HepG2 (cell line): ENCODE results near the gene NT5DC4. TPM values are rescaled to one million over a fixed set of nuclear protein-coding genes. Genes with fewer than 3 reads are reported as not detected.

Source experiments
- ATAC-seq: fragments of 200-7000 bp; cut with Tn5 transposase; 3 replicates; pipeline ENCODE4 v1.9.1; 2020; ENCODE audit warnings: mild to moderate bottlenecking, moderate library complexity
- BruUV-seq: library from RNA; stranded (reverse); fragments of 400-500 nt; replicated peaks from 2 replicates; lab custom pipeline; 2021; lab: Mats Ljungman, UMichigan
- CTCF ChIA-PET: fragments of 300-600 bp; formaldehyde crosslinking; extraction: SDS; loops from one replicate; lab custom pipeline; 2021; ENCODE audit warnings: low total read pairs, inconsistent platforms, low intra/inter-chr PET ratio; lab: Yijun Ruan, JAX
- POLR2A ChIA-PET: fragments of 350-600 bp; sonication (Branson Sonifier 250); formaldehyde crosslinking; loops from one replicate; lab custom pipeline; 2020; ENCODE audit warnings: antibody characterized with exemption, inconsistent platforms; lab: Yijun Ruan, JAX
- DNase-seq: peaks from one replicate; pipeline ENCODE4 v3.0.0-alpha.2; 2015; ENCODE audit warnings: low spot score
- FAIRE-seq: peaks from 3 replicates; lab custom pipeline; 2011; peaks lifted over from hg19 to GRCh38; lab: Jason Lieb, UNC
- H2AFZ ChIP-seq: one replicate; pipeline ENCODE4 v1.6.1; 2011; ENCODE audit warnings: low read length, inconsistent platforms
- H3K27ac ChIP-seq: fragments of 300-600 bp; 3 replicates; pipeline ENCODE4 v1.8.0; 2011; ENCODE audit warnings: mixed run types, mild to moderate bottlenecking, mixed read lengths, low read length, inconsistent platforms; ENCODE audit not compliant: insufficient read depth; ENCODE audit errors: extremely low read length
- H3K27me3 ChIP-seq, 2 experiments: fragments of 200-600 bp in 1 of 2; 2 replicates in 1 of 2; 3 replicates in 1 of 2; pipeline versions ENCODE4 v1.6.0 to v1.8.0; 2011; ENCODE audit warnings: low read length in 2 of 2, mild to moderate bottlenecking in 2 of 2, moderate library complexity in 2 of 2, inconsistent platforms in 1 of 2; ENCODE audit not compliant: insufficient read depth in 2 of 2, control insufficient read depth in 1 of 2
- H3K36me3 ChIP-seq, 2 experiments: fragments of 200-600 bp in 1 of 2; replicated peaks in 1 of 2; 2 replicates in 1 of 2; 3 replicates in 1 of 2; pipeline versions ENCODE4 v1.5.1 to v1.8.0; 2011; ENCODE audit warnings: low read length in 2 of 2, inconsistent platforms in 1 of 2; ENCODE audit not compliant: insufficient read depth in 2 of 2, control insufficient read depth in 1 of 2
- H3K4me1 ChIP-seq: 2 replicates; pipeline ENCODE4 v1.5.1; 2012; ENCODE audit warnings: low read length, inconsistent platforms; ENCODE audit not compliant: insufficient read depth
- H3K4me2 ChIP-seq: 2 replicates; pipeline ENCODE4 v1.6.0; 2011; ENCODE audit warnings: low read depth, low read length, inconsistent platforms
- H3K4me3 ChIP-seq, 3 experiments: fragments of 200-600 bp in 1 of 3; sonication (generic), shearing (Covaris generic) in 1 of 3; replicated peaks in 1 of 3; 2 replicates each; pipeline ENCODE4 v1.5.1; 2011 to 2016; ENCODE audit warnings: low read length in 3 of 3, inconsistent platforms in 2 of 3, low read depth in 2 of 3, mild to moderate bottlenecking in 2 of 3, control low read depth in 1 of 3, mixed read lengths in 1 of 3; ENCODE audit not compliant: insufficient read depth in 1 of 3
- H3K79me2 ChIP-seq: one replicate; pipeline ENCODE4 v1.6.1; 2011; ENCODE audit warnings: low read length, inconsistent platforms; ENCODE audit not compliant: insufficient read depth
- H3K9ac ChIP-seq: 2 replicates; pipeline ENCODE4 v1.6.0; 2011; ENCODE audit warnings: mild to moderate bottlenecking, low read depth, low read length, inconsistent platforms; ENCODE audit not compliant: insufficient read depth
- H3K9me3 ChIP-seq: 2 replicates; pipeline ENCODE4 v1.5.1; 2012; ENCODE audit warnings: mild to moderate bottlenecking, low read length
- H4K20me1 ChIP-seq: 2 replicates; pipeline ENCODE4 v1.6.0; 2011; ENCODE audit warnings: inconsistent platforms, mild to moderate bottlenecking, low read length, moderate library complexity; ENCODE audit not compliant: insufficient read depth
- HOXD1 ChIP-seq: sonication (generic); formaldehyde crosslinking; IDR thresholded peaks from 2 replicates; pipeline ENCODE4 v1.5.0; 2020; ENCODE audit warnings: missing genetic modification reagents
- IRF2 ChIP-seq: IDR thresholded peaks from 2 replicates; pipeline ENCODE4 v1.6.1; 2018; ENCODE audit warnings: missing genetic modification reagents, missing compliant biosample characterization
- ISX ChIP-seq: sonication (generic); formaldehyde crosslinking; conservative IDR thresholded peaks from 2 replicates; pipeline ENCODE4 v1.5.0; 2020; ENCODE audit warnings: missing genetic modification reagents
- NFYB ChIP-seq: sonication (generic); formaldehyde crosslinking; IDR thresholded peaks from 2 replicates; pipeline ENCODE4 v1.4.0; 2020; ENCODE audit warnings: missing genetic modification reagents
- ZBTB21 ChIP-seq: sonication (generic); formaldehyde crosslinking; IDR thresholded peaks from 2 replicates; pipeline ENCODE4 v1.4.0; 2020; ENCODE audit warnings: missing genetic modification reagents
- ZFAT ChIP-seq: sonication (generic); formaldehyde crosslinking; conservative IDR thresholded peaks from 2 replicates; pipeline ENCODE4 v1.8.1; 2023; ENCODE audit warnings: missing genetic modification reagents, inconsistent platforms
- ZNF121 ChIP-seq: sonication (generic); formaldehyde crosslinking; IDR thresholded peaks from 2 replicates; pipeline ENCODE4 v1.5.0; 2020; ENCODE audit warnings: mild to moderate bottlenecking, missing genetic modification reagents
- ZNF138 ChIP-seq: sonication (generic); formaldehyde crosslinking; IDR thresholded peaks from 2 replicates; pipeline ENCODE4 v1.5.0; 2020; ENCODE audit warnings: mild to moderate bottlenecking, low read depth, missing genetic modification reagents
- ZNF30 ChIP-seq: sonication (generic); formaldehyde crosslinking; IDR thresholded peaks from 2 replicates; pipeline ENCODE4 v1.5.0; 2020; ENCODE audit warnings: mild to moderate bottlenecking, missing genetic modification reagents
- ZNF432 ChIP-seq: sonication (generic); formaldehyde crosslinking; IDR thresholded peaks from 2 replicates; pipeline ENCODE4 v1.5.0; 2020; ENCODE audit warnings: missing genetic modification reagents, mild to moderate bottlenecking, borderline replicate concordance
- ZNF747 ChIP-seq: sonication (generic); formaldehyde crosslinking; IDR thresholded peaks from 2 replicates; pipeline ENCODE4 v1.8.1; 2023; ENCODE audit warnings: missing genetic modification reagents, mild to moderate bottlenecking, borderline replicate concordance
- WGBS: methylation state at CpG from one replicate; pipeline ENCODE4 v1.1.6; 2017; ENCODE audit warnings: low lambda C conversion rate; 5-methylcytosine and 5-hydroxymethylcytosine counted together
- in situ Hi-C: cut with HindIII; loops from 2 replicates; pipeline ENCODE4 v1.10.0; 2017; ENCODE audit warnings: low pct_unique_long_range_greater_than_20kb; ENCODE audit not compliant: extremely low pct_ligation_motif_present
- intact Hi-C: fragments of 100-400 bp; cut with micrococcal nuclease; formaldehyde crosslinking; loops from one replicate; pipeline ENCODE4 v1.10.0; 2022; ENCODE audit not compliant: unreplicated experiment
- polyA plus RNA-seq, 8 experiments: library from polyadenylated mRNA; depleted of rRNA in 3 of 8; stranded (reverse) in 7 of 8; unstranded in 1 of 8; fragments of >200 nt; fragmentation: Illumina TruSeq in 4 of 8; extraction: Trizol in 4 of 8; gene quantifications; 2 replicates each; pipeline versions ENCODE4 v1.2.1 to v1.2.3, GENCODE V29; 2011 to 2016; ENCODE audit warnings: low read depth in 4 of 8, missing spikeins in 1 of 8, mixed read lengths in 1 of 8; ENCODE audit not compliant: insufficient read depth in 1 of 8
- total RNA-seq, 5 experiments: library from RNA; depleted of rRNA; stranded (reverse); fragments of >200 nt; fragmentation: Illumina TruSeq; extraction: Trizol; gene quantifications; 2 replicates each; pipeline ENCODE4 v1.2.3, GENCODE V29; 2016; ENCODE audit warnings: low read depth in 1 of 5
- TF ChIP-seq, protein P1 (sequence below): sonication (generic); formaldehyde crosslinking; conservative IDR thresholded peaks from 2 replicates; pipeline ENCODE4 v1.4.0; 2020; ENCODE audit warnings: missing genetic modification reagents
- TF ChIP-seq, protein P2 (sequence below): sonication (generic); formaldehyde crosslinking; IDR thresholded peaks from 2 replicates; pipeline ENCODE4 v1.5.0; 2020; ENCODE audit warnings: missing genetic modification reagents, mild to moderate bottlenecking, borderline replicate concordance
- TF ChIP-seq, protein P3 (sequence below): sonication (generic); formaldehyde crosslinking; IDR thresholded peaks from 2 replicates; pipeline ENCODE4 v1.4.0; 2020; ENCODE audit warnings: missing genetic modification reagents, borderline replicate concordance
- TF ChIP-seq, protein P4 (sequence below): sonication (generic); formaldehyde crosslinking; IDR thresholded peaks from 2 replicates; pipeline ENCODE4 v1.9.0; 2021; ENCODE audit warnings: missing genetic modification reagents, borderline replicate concordance

The NT5DC4 gene
- total and polyA plus RNA-seq, 2 of the 13 experiments (the other 11 are each of a cell fraction or from before 2014, with no cell fraction given), result 0.04 to 4.2 TPM

DNA sequence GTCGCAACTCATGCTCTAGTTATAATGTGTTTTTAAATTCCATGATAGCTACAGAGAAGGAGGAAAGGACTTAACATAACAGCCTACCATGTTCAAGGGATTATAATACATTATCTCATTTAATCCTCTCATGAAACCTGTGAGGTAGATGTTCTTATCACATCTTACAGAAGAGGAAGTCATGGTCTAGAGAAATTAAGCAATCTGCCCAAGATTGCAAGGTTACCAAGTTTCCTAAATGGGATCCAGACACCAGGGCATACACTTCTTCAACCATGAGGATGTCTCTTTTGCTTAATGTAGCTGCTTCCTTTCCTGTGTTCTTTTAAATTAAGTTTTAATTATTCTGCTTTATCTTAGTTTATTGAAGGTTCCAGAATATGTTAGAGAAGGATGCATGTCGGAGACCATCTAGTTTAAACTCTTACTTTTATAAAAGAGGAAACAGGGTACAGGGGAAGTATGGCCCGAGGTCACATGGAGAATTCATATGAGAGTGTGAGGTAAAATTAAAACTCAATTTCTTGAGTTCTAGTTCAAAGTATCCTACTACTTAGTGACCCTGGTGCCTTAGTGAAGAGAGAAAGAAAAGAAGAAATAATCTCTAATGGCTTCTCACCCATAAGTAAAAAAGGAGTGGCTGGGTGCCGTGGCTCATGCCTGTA lies 67.0 kb downstream of the NT5DC4 start:
- Histone ChIP-seq H3K9ac (no peak overlapping the region), H3K4me1 (peaks cover 24% of the 10 kb centered on the region), H3K4me2 (no peak overlapping the region), H3K27ac (no peak overlapping the region), H4K20me1 (no peaks in the 10 kb centered on the region), H2AFZ (no peak overlapping the region), H3K79me2 (no peaks in the 10 kb centered on the region), H3K4me3 (no peak overlapping the region), H3K27me3 (no peaks in the 10 kb centered on the region), H3K36me3 (no peaks in the 10 kb centered on the region), H3K9me3 (no peaks in the 10 kb centered on the region)
- 93% methylated on average over 4 of the region's 4 CpGs for WGBS
- intact Hi-C loops (no loop called here), in situ Hi-C loops (no loop called here)
- DNase-seq (no peak), ATAC-seq (no peak), FAIRE-seq (no peak)
- TF ChIP-seq ISX (CRISPR knock-in tag), result no peak
- no peak for TF ChIP-seq IRF2 (CRISPR knock-in tag)
- TF ChIP-seq, protein P1, sequence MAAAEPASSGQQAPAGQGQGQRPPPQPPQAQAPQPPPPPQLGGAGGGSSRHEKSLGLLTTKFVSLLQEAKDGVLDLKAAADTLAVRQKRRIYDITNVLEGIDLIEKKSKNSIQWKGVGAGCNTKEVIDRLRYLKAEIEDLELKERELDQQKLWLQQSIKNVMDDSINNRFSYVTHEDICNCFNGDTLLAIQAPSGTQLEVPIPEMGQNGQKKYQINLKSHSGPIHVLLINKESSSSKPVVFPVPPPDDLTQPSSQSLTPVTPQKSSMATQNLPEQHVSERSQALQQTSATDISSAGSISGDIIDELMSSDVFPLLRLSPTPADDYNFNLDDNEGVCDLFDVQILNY, result no peak
- TF ChIP-seq ZNF138 (CRISPR knock-in tag), result no peak
- no peak for TF ChIP-seq ZBTB21 (CRISPR knock-in tag)
- TF ChIP-seq ZFAT (CRISPR knock-in tag), result no peak
- no peak for TF ChIP-seq ZNF747 (CRISPR knock-in tag)
- TF ChIP-seq, protein P2, sequence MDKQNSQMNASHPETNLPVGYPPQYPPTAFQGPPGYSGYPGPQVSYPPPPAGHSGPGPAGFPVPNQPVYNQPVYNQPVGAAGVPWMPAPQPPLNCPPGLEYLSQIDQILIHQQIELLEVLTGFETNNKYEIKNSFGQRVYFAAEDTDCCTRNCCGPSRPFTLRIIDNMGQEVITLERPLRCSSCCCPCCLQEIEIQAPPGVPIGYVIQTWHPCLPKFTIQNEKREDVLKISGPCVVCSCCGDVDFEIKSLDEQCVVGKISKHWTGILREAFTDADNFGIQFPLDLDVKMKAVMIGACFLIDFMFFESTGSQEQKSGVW (CRISPR knock-in tag), result no peak
- no peak for TF ChIP-seq ZNF432 (CRISPR knock-in tag)
- TF ChIP-seq ZNF30 (CRISPR knock-in tag), result no peak
- TF ChIP-seq, protein P3, sequence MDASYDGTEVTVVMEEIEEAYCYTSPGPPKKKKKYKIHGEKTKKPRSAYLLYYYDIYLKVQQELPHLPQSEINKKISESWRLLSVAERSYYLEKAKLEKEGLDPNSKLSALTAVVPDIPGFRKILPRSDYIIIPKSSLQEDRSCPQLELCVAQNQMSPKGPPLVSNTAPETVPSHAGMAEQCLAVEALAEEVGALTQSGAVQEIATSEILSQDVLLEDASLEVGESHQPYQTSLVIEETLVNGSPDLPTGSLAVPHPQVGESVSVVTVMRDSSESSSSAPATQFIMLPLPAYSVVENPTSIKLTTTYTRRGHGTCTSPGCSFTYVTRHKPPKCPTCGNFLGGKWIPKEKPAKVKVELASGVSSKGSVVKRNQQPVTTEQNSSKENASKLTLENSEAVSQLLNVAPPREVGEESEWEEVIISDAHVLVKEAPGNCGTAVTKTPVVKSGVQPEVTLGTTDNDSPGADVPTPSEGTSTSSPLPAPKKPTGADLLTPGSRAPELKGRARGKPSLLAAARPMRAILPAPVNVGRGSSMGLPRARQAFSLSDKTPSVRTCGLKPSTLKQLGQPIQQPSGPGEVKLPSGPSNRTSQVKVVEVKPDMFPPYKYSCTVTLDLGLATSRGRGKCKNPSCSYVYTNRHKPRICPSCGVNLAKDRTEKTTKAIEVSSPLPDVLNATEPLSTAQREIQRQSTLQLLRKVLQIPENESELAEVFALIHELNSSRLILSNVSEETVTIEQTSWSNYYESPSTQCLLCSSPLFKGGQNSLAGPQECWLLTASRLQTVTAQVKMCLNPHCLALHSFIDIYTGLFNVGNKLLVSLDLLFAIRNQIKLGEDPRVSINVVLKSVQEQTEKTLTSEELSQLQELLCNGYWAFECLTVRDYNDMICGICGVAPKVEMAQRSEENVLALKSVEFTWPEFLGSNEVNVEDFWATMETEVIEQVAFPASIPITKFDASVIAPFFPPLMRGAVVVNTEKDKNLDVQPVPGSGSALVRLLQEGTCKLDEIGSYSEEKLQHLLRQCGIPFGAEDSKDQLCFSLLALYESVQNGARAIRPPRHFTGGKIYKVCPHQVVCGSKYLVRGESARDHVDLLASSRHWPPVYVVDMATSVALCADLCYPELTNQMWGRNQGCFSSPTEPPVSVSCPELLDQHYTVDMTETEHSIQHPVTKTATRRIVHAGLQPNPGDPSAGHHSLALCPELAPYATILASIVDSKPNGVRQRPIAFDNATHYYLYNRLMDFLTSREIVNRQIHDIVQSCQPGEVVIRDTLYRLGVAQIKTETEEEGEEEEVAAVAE (CRISPR knock-in tag), result no peak
- no peak for TF ChIP-seq ZNF121 (CRISPR knock-in tag)
- TF ChIP-seq HOXD1, result no peak
- no peak for TF ChIP-seq NFYB (CRISPR knock-in tag)
- TF ChIP-seq, protein P4, sequence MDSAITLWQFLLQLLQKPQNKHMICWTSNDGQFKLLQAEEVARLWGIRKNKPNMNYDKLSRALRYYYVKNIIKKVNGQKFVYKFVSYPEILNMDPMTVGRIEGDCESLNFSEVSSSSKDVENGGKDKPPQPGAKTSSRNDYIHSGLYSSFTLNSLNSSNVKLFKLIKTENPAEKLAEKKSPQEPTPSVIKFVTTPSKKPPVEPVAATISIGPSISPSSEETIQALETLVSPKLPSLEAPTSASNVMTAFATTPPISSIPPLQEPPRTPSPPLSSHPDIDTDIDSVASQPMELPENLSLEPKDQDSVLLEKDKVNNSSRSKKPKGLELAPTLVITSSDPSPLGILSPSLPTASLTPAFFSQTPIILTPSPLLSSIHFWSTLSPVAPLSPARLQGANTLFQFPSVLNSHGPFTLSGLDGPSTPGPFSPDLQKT, result no peak
- BruUV-seq, result no TSS peak
- ChIA-PET POLR2A (no interaction called here), CTCF (no interaction called here)
